HCT116 (cell line): ENCODE results near the gene PGGHG. TPM values are rescaled to one million over a fixed set of nuclear protein-coding genes. Genes with fewer than 3 reads are reported as not detected.
"Not testable (repeated sequence)": the region's sequence is repeated elsewhere in the genome, so short reads cannot be mapped to it uniquely, and the experiment has no call there.

Experiments
- ATAC-seq: fragments of 200-7000 bp; cut with Tn5 transposase; 2 replicates; pipeline ENCODE4 v1.9.1; 2020; ENCODE audit warnings: mild to moderate bottlenecking, moderate library complexity
- BruUV-seq: library from RNA; stranded (reverse); fragments of 400-500 nt; replicated peaks from 2 replicates; lab custom pipeline; 2021; lab: Mats Ljungman, UMichigan
- CTCF ChIA-PET: fragments of 300-600 bp; sonication (Branson Sonifier 250); formaldehyde crosslinking; loops from one replicate; lab custom pipeline; 2021; ENCODE audit warnings: antibody characterized with exemption; lab: Charles Lee
- POLR2A ChIA-PET: fragments of 300-600, 350-600 bp; sonication (Branson Sonifier 250); formaldehyde crosslinking; loops from one replicate; lab custom pipeline; 2021; ENCODE audit warnings: antibody characterized with exemption; lab: Charles Lee
- RAD21 ChIA-PET, 2 experiments: fragments of 300-600 bp; sonication (Branson Sonifier 250); formaldehyde crosslinking; loops; one replicate each; lab custom pipeline; 2023; ENCODE audit warnings: low total read pairs in 2 of 2; ENCODE audit not compliant: uncharacterized antibody in 2 of 2, unreplicated experiment in 2 of 2, low non-redundant PET in 1 of 2; lab: Charles Lee
- DNase-seq: peaks from one replicate; pipeline ENCODE4 v3.0.0-alpha.2; 2010; ENCODE audit warnings: low read depth, low spot score
- H2AFZ ChIP-seq: fragments of 200-600 bp; shearing (Covaris generic), sonication (generic); 2 replicates; pipeline ENCODE4 v1.6.1; 2017; ENCODE audit warnings: low read depth, mixed run types, mixed read lengths, antibody characterized with exemption, low read length; ENCODE audit not compliant: poor library complexity, severe bottlenecking
- H3K27ac ChIP-seq: 2 replicates; pipeline ENCODE4 v1.5.1; 2012; ENCODE audit warnings: low read depth, low read length
- H3K27me3 ChIP-seq: fragments of 200-600 bp; sonication (generic); 2 replicates; pipeline ENCODE4 v1.6.1; 2016; ENCODE audit warnings: mixed run types, low read length, mixed read lengths; ENCODE audit not compliant: insufficient read depth
- H3K36me3 ChIP-seq, 2 experiments: fragments of 200-500 bp in 1 of 2; fragments of 200-600 bp in 1 of 2; sonication (Bioruptor generic) in 1 of 2; sonication (generic) in 1 of 2; 2 replicates each; pipeline versions ENCODE4 v1.5.1 to v1.6.1; 2014 to 2016; ENCODE audit warnings: low read length in 2 of 2, inconsistent platforms in 1 of 2, mixed read lengths in 1 of 2, mixed run types in 1 of 2; ENCODE audit not compliant: insufficient read depth in 2 of 2, control insufficient read depth in 1 of 2
- H3K4me1 ChIP-seq, 2 experiments: fragments of 200-600 bp in 1 of 2; sonication (generic) in 1 of 2; 2 replicates each; pipeline versions ENCODE4 v1.5.1 to v1.6.1; 2012 to 2017; ENCODE audit warnings: low read length in 2 of 2, inconsistent platforms in 1 of 2, mild to moderate bottlenecking in 1 of 2, mixed read lengths in 1 of 2, mixed run types in 1 of 2, moderate library complexity in 1 of 2; ENCODE audit not compliant: insufficient read depth in 2 of 2, control insufficient read depth in 1 of 2
- H3K4me2 ChIP-seq: fragments of 200-600 bp; sonication (generic); 2 replicates; pipeline ENCODE4 v1.6.1; 2017; ENCODE audit warnings: mixed run types, low read length, mixed read lengths
- H3K4me3 ChIP-seq, 2 experiments: fragments of 200-600 bp in 1 of 2; sonication (generic) in 1 of 2; replicated peaks in 1 of 2; 2 replicates each; pipeline ENCODE4 v1.5.1; 2011 to 2016; ENCODE audit warnings: low read length in 2 of 2, control low read depth in 1 of 2, low read depth in 1 of 2, mild to moderate bottlenecking in 1 of 2, mixed read lengths in 1 of 2, mixed run types in 1 of 2
- H3K79me2 ChIP-seq: fragments of 200-600 bp; sonication (generic); 2 replicates; pipeline ENCODE4 v1.6.1; 2017; ENCODE audit warnings: mild to moderate bottlenecking, mixed run types, low read length, moderate library complexity, mixed read lengths; ENCODE audit not compliant: insufficient read depth
- H3K9ac ChIP-seq: fragments of 200-600 bp; sonication (generic); 2 replicates; pipeline ENCODE4 v1.6.1; 2016; ENCODE audit warnings: low read length, mixed read lengths
- H3K9me2 ChIP-seq: fragments of 200-600 bp; sonication (generic), shearing (Covaris generic); 2 replicates; pipeline ENCODE4 v1.6.1; 2017; ENCODE audit warnings: mixed run types, mild to moderate bottlenecking, moderate library complexity; ENCODE audit not compliant: insufficient read depth
- H3K9me3 ChIP-seq, 2 experiments: fragments of 200-500 bp in 1 of 2; fragments of 200-600 bp in 1 of 2; sonication (Bioruptor generic) in 1 of 2; sonication (generic) in 1 of 2; 2 replicates each; pipeline ENCODE4 v1.6.1; 2014 to 2017; ENCODE audit warnings: low read length in 2 of 2, mixed read lengths in 2 of 2, inconsistent platforms in 1 of 2, low read depth in 1 of 2, mild to moderate bottlenecking in 1 of 2, mixed run types in 1 of 2, moderate library complexity in 1 of 2; ENCODE audit not compliant: control insufficient read depth in 1 of 2, insufficient read depth in 1 of 2
- H4K20me1 ChIP-seq: fragments of 200-600 bp; sonication (generic), shearing (Covaris generic); 2 replicates; pipeline ENCODE4 v1.6.1; 2017; ENCODE audit warnings: mixed run types, mild to moderate bottlenecking, moderate library complexity; ENCODE audit not compliant: insufficient read depth
- CBX3 ChIP-seq: IDR thresholded peaks from 2 replicates; pipeline ENCODE4 v1.6.1; 2012; ENCODE audit warnings: low read depth
- POLR2AphosphoS5 ChIP-seq: IDR thresholded peaks from 2 replicates; pipeline ENCODE4 v1.6.1; 2011; ENCODE audit warnings: mild to moderate bottlenecking, low read depth, low read length, moderate library complexity
- SRF ChIP-seq: IDR thresholded peaks from 2 replicates; pipeline ENCODE4 v1.6.1; 2012; ENCODE audit warnings: low read depth
- TCF7L2 ChIP-seq: IDR thresholded peaks from 2 replicates; pipeline ENCODE4 v1.7.0; 2011; ENCODE audit warnings: borderline replicate concordance, inconsistent platforms; ENCODE audit not compliant: insufficient read depth, insufficient read length; ENCODE audit errors: extremely low read depth
- ZFX ChIP-seq: fragments of 450-650 bp; IDR thresholded peaks from 2 replicates; pipeline ENCODE4 v1.6.1; 2017
- intact Hi-C: fragments of 100-400 bp; cut with micrococcal nuclease; formaldehyde crosslinking; loops from 2 replicates; pipeline ENCODE4 v1.10.0; 2022
- total RNA-seq: library from RNA; stranded (reverse); gene quantifications from one replicate; pipeline ENCODE4 v1.2.1, GENCODE V29; 2021; ENCODE audit not compliant: unreplicated experiment
- TF ChIP-seq, protein P1 (sequence below): IDR thresholded peaks from 2 replicates; pipeline ENCODE4 v1.6.1; 2011; ENCODE audit warnings: mild to moderate bottlenecking, low read length, moderate library complexity; ENCODE audit not compliant: insufficient replicate concordance; ENCODE audit errors: extremely low read depth
- TF ChIP-seq, protein P2 (sequence below): IDR thresholded peaks from 2 replicates; pipeline ENCODE4 v1.6.1; 2012

PGGHG gene
- total RNA-seq, 1 experiment from 2014 or later = 57.5 TPM

DNA sequence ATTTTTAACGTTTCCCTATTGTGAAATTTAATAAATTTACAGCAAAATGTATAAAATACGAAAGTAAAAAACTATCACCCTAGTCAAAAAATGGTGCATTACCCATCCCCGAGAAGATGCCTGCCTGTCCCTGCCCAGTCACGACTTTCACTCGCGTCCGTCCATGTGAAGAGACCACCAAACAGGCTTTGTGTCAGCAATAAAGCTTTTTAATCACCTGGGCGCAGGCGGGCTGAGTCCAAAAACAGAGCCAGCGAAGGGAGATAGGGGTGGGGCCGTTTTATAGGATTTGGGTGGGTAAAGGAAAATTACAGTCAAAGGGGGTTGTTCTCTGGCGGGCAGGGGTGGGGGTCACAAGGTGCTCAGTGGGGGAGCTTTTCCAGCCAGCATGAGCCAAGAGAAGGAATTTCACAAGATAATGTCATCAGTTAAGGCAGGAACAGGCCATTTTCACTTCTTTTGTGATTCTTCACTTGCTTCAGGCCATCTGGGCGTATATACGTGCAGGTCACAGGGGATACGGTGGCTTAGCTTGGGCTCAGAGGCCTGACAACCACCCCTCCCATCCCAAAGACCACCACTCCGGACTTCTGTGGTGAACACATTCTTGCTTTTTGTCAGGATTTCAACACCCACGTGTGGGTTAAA lies 44.8 kb downstream of the PGGHG start:
- intact Hi-C loops, H3K27me3 ChIP-seq, H3K9me2 ChIP-seq, H3K4me1 ChIP-seq, RAD21 ChIA-PET, H3K79me2 ChIP-seq, H3K4me2 ChIP-seq, H3K4me3 ChIP-seq, H3K9me3 ChIP-seq, CTCF ChIA-PET, POLR2A ChIA-PET, H4K20me1 ChIP-seq, H3K9ac ChIP-seq, BruUV-seq, H3K27ac ChIP-seq, H3K36me3 ChIP-seq, H2AFZ ChIP-seq, ATAC-seq, DNase-seq: not testable (repeated sequence)

DNA sequence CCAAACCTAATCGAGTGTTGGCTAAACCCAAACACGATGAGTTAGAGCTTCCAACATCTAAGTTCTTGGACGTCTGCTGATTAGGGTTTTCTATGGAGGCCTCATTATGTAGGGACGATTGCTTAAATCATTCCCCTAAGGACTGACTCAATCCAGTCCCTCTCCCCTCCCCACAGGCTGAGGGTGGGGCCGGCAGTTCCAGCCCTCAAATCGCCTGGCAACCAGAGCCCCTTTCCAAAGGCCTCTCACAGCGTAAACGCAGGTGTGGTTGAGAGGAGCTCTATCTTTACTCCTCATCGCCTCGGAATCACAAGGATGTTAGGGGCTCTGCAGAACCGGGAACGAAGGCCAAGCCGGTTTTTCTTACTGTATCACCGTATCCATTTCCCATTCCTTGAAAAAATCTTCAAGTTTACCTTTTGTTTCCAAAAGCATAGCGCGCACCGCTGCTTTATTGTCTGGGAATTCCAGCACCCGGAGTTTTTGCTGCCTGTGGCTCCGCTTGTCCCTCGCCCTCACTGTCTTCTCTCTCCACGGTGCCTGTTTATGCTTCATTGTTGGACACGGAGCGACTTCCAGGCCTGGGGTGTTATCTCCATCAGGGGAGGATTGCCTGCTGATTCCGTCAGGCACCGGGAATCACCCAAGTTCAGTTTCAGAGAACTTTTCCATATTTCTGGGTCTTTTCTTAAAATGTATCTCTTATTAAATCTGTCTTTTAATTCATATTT lies 45.5 kb downstream of the PGGHG start:
- no TSS peak for BruUV-seq
- DNase-seq = no peak
- no peaks in the 10 kb centered on the region for H3K36me3 ChIP-seq
- H3K9ac ChIP-seq = no peak overlapping the region
- no peak for ATAC-seq
- no peaks in the 10 kb centered on the region for H3K79me2 ChIP-seq
- H3K27me3 ChIP-seq = no peaks in the 10 kb centered on the region
- H3K9me2 ChIP-seq = no peaks in the 10 kb centered on the region
- no peaks in the 10 kb centered on the region for H4K20me1 ChIP-seq
- H3K4me3 ChIP-seq = no peak overlapping the region
- intact Hi-C loops = no loop called here
- TF ChIP-seq, protein P1, sequence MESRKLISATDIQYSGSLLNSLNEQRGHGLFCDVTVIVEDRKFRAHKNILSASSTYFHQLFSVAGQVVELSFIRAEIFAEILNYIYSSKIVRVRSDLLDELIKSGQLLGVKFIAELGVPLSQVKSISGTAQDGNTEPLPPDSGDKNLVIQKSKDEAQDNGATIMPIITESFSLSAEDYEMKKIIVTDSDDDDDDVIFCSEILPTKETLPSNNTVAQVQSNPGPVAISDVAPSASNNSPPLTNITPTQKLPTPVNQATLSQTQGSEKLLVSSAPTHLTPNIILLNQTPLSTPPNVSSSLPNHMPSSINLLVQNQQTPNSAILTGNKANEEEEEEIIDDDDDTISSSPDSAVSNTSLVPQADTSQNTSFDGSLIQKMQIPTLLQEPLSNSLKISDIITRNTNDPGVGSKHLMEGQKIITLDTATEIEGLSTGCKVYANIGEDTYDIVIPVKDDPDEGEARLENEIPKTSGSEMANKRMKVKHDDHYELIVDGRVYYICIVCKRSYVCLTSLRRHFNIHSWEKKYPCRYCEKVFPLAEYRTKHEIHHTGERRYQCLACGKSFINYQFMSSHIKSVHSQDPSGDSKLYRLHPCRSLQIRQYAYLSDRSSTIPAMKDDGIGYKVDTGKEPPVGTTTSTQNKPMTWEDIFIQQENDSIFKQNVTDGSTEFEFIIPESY = no peak
- TF ChIP-seq SRF (no peak), ZFX (no peak), TCF7L2 (no peak), CBX3 (no peak), POLR2AphosphoS5 (no peak)
- TF ChIP-seq, protein P2, sequence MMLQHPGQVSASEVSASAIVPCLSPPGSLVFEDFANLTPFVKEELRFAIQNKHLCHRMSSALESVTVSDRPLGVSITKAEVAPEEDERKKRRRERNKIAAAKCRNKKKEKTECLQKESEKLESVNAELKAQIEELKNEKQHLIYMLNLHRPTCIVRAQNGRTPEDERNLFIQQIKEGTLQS = no peak
- no peak overlapping the region for H2AFZ ChIP-seq
- no peak overlapping the region for H3K4me2 ChIP-seq
- no peaks in the 10 kb centered on the region; a peak in 1 of 4 replicates for H3K9me3 ChIP-seq
- H3K27ac ChIP-seq = no peak overlapping the region
- ChIA-PET CTCF (no interaction called here), RAD21 (no interaction called here), POLR2A (no interaction called here)
- peaks cover 0 to 3% of the 10 kb centered on the region in 2 experiments; a peak in 2 of 4 replicates for H3K4me1 ChIP-seq
